ENCODE measurements around the gene KRTAP4-2.

GRCh38 chr17:41133880-41134735, 43.9 kb downstream of the KRTAP4-2 start:
- TF ChIP-seq ZNF8 (CRISPR knock-in tag; IDR thresholded peaks at IDR 0.05) (no peak), PPARA (CRISPR knock-in tag; IDR thresholded peaks at IDR 0.05; ENCODE audit: borderline replicate concordance) (no peak), ARNTL (CRISPR knock-in tag; IDR thresholded peaks at IDR 0.05; ENCODE audit: borderline replicate concordance, low read depth) (no peak), OSR1 (CRISPR knock-in tag; IDR thresholded peaks at IDR 0.05) (no peak), GLIS3 (CRISPR knock-in tag; IDR thresholded peaks at IDR 0.05) (no peak), ZFP30 (CRISPR knock-in tag; IDR thresholded peaks at IDR 0.05) (no peak), POU6F1 (CRISPR knock-in tag; IDR thresholded peaks at IDR 0.05; ENCODE audit: borderline replicate concordance, low read depth) (no peak), TCF4 (CRISPR knock-in tag; IDR thresholded peaks at IDR 0.05; ENCODE audit: borderline replicate concordance) (no peak), ZNF70 (CRISPR knock-in tag; IDR thresholded peaks at IDR 0.05) (no peak), ZNF565 (CRISPR knock-in tag; conservative IDR thresholded peaks at IDR 0.05; ENCODE audit: low read depth) (no peak), BACH2 (CRISPR knock-in tag; IDR thresholded peaks at IDR 0.05; ENCODE audit: borderline replicate concordance) (no peak), SNAI2 (CRISPR knock-in tag; IDR thresholded peaks at IDR 0.05) (no peak)
- TF ChIP-seq, protein P1, sequence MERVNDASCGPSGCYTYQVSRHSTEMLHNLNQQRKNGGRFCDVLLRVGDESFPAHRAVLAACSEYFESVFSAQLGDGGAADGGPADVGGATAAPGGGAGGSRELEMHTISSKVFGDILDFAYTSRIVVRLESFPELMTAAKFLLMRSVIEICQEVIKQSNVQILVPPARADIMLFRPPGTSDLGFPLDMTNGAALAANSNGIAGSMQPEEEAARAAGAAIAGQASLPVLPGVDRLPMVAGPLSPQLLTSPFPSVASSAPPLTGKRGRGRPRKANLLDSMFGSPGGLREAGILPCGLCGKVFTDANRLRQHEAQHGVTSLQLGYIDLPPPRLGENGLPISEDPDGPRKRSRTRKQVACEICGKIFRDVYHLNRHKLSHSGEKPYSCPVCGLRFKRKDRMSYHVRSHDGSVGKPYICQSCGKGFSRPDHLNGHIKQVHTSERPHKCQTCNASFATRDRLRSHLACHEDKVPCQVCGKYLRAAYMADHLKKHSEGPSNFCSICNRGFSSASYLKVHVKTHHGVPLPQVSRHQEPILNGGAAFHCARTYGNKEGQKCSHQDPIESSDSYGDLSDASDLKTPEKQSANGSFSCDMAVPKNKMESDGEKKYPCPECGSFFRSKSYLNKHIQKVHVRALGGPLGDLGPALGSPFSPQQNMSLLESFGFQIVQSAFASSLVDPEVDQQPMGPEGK (CRISPR knock-in tag; IDR thresholded peaks at IDR 0.05; ENCODE audit: borderline replicate concordance): no peak
- TF ChIP-seq, protein P2, sequence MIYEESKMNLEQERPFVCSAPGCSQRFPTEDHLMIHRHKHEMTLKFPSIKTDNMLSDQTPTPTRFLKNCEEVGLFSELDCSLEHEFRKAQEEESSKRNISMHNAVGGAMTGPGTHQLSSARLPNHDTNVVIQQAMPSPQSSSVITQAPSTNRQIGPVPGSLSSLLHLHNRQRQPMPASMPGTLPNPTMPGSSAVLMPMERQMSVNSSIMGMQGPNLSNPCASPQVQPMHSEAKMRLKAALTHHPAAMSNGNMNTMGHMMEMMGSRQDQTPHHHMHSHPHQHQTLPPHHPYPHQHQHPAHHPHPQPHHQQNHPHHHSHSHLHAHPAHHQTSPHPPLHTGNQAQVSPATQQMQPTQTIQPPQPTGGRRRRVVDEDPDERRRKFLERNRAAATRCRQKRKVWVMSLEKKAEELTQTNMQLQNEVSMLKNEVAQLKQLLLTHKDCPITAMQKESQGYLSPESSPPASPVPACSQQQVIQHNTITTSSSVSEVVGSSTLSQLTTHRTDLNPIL (CRISPR knock-in tag; IDR thresholded peaks at IDR 0.05; ENCODE audit: low read depth): no peak

Measured in SK-N-SH treated with all-trans-retinoic acid at 6 μM for 48 hours (cell line).